Skeletal muscle satellite cell (primary cell): Measurements from ENCODE around the gene DGKD. TPM values are rescaled to one million over a fixed set of nuclear protein-coding genes. Genes with fewer than 3 reads are reported as not detected.

ENCODE experiments used
- H3K27me3 ChIP-seq: 2 replicates; pipeline ENCODE4 v1.7.0; 2013; ENCODE audit warnings: low read length; ENCODE audit not compliant: control insufficient read depth, insufficient read depth
- H3K36me3 ChIP-seq: 2 replicates; pipeline ENCODE4 v1.7.0; 2013; ENCODE audit warnings: mild to moderate bottlenecking, control low read depth, low read length; ENCODE audit not compliant: insufficient read depth
- H3K4me1 ChIP-seq: 2 replicates; pipeline ENCODE4 v1.7.0; 2013; ENCODE audit warnings: low read length; ENCODE audit not compliant: control insufficient read depth, insufficient read depth
- H3K4me2 ChIP-seq: 2 replicates; pipeline ENCODE4 v1.7.0; 2013; ENCODE audit warnings: mild to moderate bottlenecking, low read length
- H3K4me3 ChIP-seq: 2 replicates; pipeline ENCODE4 v1.7.0; 2013; ENCODE audit warnings: low read length
- H3K9ac ChIP-seq: 2 replicates; pipeline ENCODE4 v1.7.0; 2013; ENCODE audit warnings: mild to moderate bottlenecking, low read depth, low read length, moderate library complexity
- H3K9me3 ChIP-seq: replicated peaks from 2 replicates; pipeline ENCODE4 v1.7.0; 2013; ENCODE audit warnings: mild to moderate bottlenecking, control low read depth, low read length
- total RNA-seq: library from RNA; depleted of rRNA; stranded (reverse); fragments of >200 nt; gene quantifications from 2 replicates; pipeline ENCODE4 v1.2.3, GENCODE V29; 2012; rRNA removed

Gene DGKD
- 5.8 and 8.1 TPM in 2 replicates for total RNA-seq

GRCh38 chr2:233353769-233354499, at the start of gene DGKD:
Gene DGKD, plus strand, starts transcription at chr2:233354494. Its CDS starts 25 bp downstream, at chr2:233354519.
- H3K4me3 ChIP-seq, result peak within 1 kb of the TSS; percentile 78
- H3K4me2 ChIP-seq, result peak within 1 kb of the TSS; percentile 95
- H3K4me1 ChIP-seq, result peaks cover 24% of the 10 kb centered on the region
- H3K9ac ChIP-seq, result peak within 1 kb of the TSS; percentile 67
- no peaks in the 10 kb centered on the region for H3K27me3 ChIP-seq
- H3K9me3 ChIP-seq, result no peaks in the 10 kb centered on the region
- H3K36me3 ChIP-seq, result no peaks in the 10 kb centered on the region

DNA sequence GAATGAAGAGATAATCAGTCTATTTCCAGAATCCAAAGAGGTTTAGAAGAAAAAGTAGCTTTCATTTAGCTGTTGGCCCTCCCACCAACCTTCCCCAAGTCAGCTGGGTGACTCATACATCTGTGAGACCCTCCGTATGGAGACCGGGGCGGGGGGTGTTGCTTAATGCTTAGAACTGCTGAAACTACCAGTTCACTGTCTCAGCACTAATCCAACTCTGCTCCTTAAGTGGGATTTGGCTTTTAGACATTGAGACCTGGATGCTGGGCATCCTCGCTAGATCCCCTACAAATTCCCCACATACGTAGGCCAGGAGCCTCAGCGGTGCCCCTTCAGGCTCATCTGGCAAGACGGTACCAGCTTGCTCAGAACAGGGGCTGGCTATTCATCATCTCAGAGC, 46.7 kb upstream of the DGKD start, which contains the start of gene SAG:
TSS of gene SAG (plus strand) at position 252 of the 400 bp plus-strand sequence. CDS start 1,374 bp downstream, outside the sequence.
- no peaks in the 10 kb centered on the region for H3K36me3 ChIP-seq
- H3K4me3 ChIP-seq, result no peak within 1 kb of the TSS
- H3K9ac ChIP-seq, result no peak within 1 kb of the TSS
- no peaks in the 10 kb centered on the region for H3K9me3 ChIP-seq
- no peaks in the 10 kb centered on the region for H3K4me1 ChIP-seq
- peaks cover 9% of the 10 kb centered on the region for H3K27me3 ChIP-seq
- no peak within 1 kb of the TSS for H3K4me2 ChIP-seq

- H3K9me3 ChIP-seq, result no peaks in the 10 kb centered on the region
- no peak overlapping the region for H3K4me3 ChIP-seq
- no peak overlapping the region for H3K9ac ChIP-seq
- no peaks in the 10 kb centered on the region for H3K36me3 ChIP-seq
- H3K27me3 ChIP-seq, result peaks cover 16% of the 10 kb centered on the region
- no peak overlapping the region for H3K4me2 ChIP-seq
- no peaks in the 10 kb centered on the region for H3K4me1 ChIP-seq
Observed at GRCh38 chr2:233311241-233311926, 42.9 kb upstream of the DGKD start.

- Histone ChIP-seq H3K9me3 (no peaks in the 10 kb centered on the region), H3K9ac (no peak overlapping the region), H3K4me1 (no peaks in the 10 kb centered on the region), H3K27me3 (peaks cover 16% of the 10 kb centered on the region), H3K36me3 (no peaks in the 10 kb centered on the region), H3K4me2 (no peak overlapping the region), H3K4me3 (no peak overlapping the region)
Observed at GRCh38 chr2:233312874-233313273, 41.4 kb upstream of the DGKD start.

GRCh38 chr2:233314180-233314925, 39.9 kb upstream of the DGKD start:
- Histone ChIP-seq H3K27me3 (peaks cover 25% of the 10 kb centered on the region), H3K4me1 (no peaks in the 10 kb centered on the region), H3K36me3 (no peaks in the 10 kb centered on the region), H3K9me3 (no peaks in the 10 kb centered on the region), H3K4me3 (no peak overlapping the region), H3K9ac (no peak overlapping the region), H3K4me2 (no peak overlapping the region)

DNA sequence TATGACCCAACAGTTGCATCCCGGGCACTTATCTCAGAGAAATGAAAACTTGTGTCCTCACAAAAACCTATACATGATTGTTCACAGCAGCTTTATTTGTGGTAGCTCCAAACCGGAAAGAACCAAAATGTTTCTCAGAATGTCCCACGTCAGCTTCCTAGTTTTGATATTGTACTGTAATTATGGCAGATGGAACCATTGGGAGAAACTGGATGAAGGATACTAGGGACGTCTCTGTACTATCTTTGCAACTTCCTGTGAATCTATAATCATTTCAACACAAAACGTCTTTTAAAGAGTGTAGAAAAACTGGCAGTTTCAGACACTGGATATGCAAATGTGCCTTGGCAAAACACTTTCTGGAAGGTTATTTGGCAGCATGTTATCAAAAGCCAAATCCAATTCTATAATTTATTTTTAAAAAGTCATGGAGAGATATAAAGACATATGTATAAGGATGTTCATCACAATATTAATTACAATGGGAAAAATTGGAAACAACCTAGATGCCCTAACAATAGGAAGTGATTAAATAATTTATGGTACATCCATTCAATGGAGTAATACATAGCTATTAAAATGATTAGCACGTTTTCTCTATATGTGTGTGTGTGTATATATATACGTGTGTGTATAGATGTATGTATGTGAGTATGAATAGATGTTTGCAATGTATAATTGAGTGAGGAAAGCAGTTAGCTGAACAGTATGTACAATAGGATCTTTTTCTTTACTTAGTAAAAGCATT, 36.9 kb upstream of the DGKD start:
- no peaks in the 10 kb centered on the region for H3K36me3 ChIP-seq
- H3K4me3 ChIP-seq, result no peak overlapping the region
- no peaks in the 10 kb centered on the region for H3K9me3 ChIP-seq
- H3K9ac ChIP-seq, result no peak overlapping the region
- no peak overlapping the region for H3K4me2 ChIP-seq
- H3K27me3 ChIP-seq, result peaks cover 44% of the 10 kb centered on the region
- no peaks in the 10 kb centered on the region for H3K4me1 ChIP-seq

DNA sequence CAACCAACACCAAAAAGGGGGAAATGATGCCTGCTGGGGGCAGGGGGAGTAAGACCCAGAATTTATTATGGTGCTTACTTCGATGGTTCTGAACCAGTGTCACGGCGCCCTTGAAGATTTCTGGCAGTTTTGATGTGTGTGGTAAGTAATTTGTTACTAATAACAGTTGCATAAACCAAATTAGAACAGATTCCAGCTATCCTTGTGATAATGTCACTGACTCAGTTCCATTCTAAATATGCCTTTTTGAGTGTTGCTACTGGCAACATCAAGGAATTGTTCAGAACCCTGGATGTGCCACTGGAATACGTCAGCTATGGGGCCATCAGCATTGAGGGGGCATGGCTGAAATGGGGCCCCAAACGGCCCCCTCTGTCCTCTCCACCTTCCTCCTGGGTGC, 35.0 kb upstream of the DGKD start:
- Histone ChIP-seq H3K9me3 (no peaks in the 10 kb centered on the region), H3K4me2 (no peak overlapping the region), H3K4me1 (no peaks in the 10 kb centered on the region), H3K36me3 (no peaks in the 10 kb centered on the region), H3K9ac (no peak overlapping the region), H3K27me3 (peaks cover 40% of the 10 kb centered on the region), H3K4me3 (no peak overlapping the region)

GRCh38 chr2:233320470-233320869, 33.8 kb upstream of the DGKD start:
- H3K36me3 ChIP-seq, result no peaks in the 10 kb centered on the region
- H3K9me3 ChIP-seq, result no peaks in the 10 kb centered on the region
- no peak overlapping the region for H3K9ac ChIP-seq
- H3K4me2 ChIP-seq, result no peak overlapping the region
- no peak overlapping the region for H3K4me3 ChIP-seq
- no peaks in the 10 kb centered on the region for H3K4me1 ChIP-seq
- peaks cover 40% of the 10 kb centered on the region for H3K27me3 ChIP-seq

GRCh38 chr2:233321166-233321565, 33.1 kb upstream of the DGKD start:
- Histone ChIP-seq H3K27me3 (peaks cover 40% of the 10 kb centered on the region), H3K4me2 (no peak overlapping the region), H3K36me3 (no peaks in the 10 kb centered on the region), H3K9ac (no peak overlapping the region), H3K4me1 (no peaks in the 10 kb centered on the region), H3K9me3 (no peaks in the 10 kb centered on the region), H3K4me3 (no peak overlapping the region)

- Histone ChIP-seq H3K4me2 (no peak overlapping the region), H3K9ac (no peak overlapping the region), H3K27me3 (peaks cover 36% of the 10 kb centered on the region), H3K4me3 (no peak overlapping the region), H3K9me3 (no peaks in the 10 kb centered on the region), H3K4me1 (no peaks in the 10 kb centered on the region), H3K36me3 (no peaks in the 10 kb centered on the region)
Observed at GRCh38 chr2:233323851-233324250, 30.4 kb upstream of the DGKD start.

GRCh38 chr2:233325256-233325655, 29.0 kb upstream of the DGKD start:
- Histone ChIP-seq H3K4me1 (no peaks in the 10 kb centered on the region), H3K36me3 (no peaks in the 10 kb centered on the region), H3K4me2 (no peak overlapping the region)

More at GRCh38 chr2:233325256-233325655, 29.0 kb upstream of the DGKD start:
- H3K27me3 ChIP-seq, result peaks cover 22% of the 10 kb centered on the region
- H3K4me3 ChIP-seq, result no peak overlapping the region
- no peak overlapping the region for H3K9ac ChIP-seq
- no peaks in the 10 kb centered on the region for H3K9me3 ChIP-seq
